ENCODE data around the gene KREMEN2. TPM values are rescaled to one million over a fixed set of nuclear protein-coding genes. Genes with fewer than 3 reads are reported as not detected.
A peak's percentile ranks its signal among the peaks of the same experiment; 100 is the strongest.

Gene KREMEN2
- total and polyA plus RNA-seq, 9 of the 15 experiments (the other 6 are each of a cell fraction or from before 2014, with no cell fraction given) = 0.04 to 7.7 (median 1.5) TPM; not detected in 1

DNA sequence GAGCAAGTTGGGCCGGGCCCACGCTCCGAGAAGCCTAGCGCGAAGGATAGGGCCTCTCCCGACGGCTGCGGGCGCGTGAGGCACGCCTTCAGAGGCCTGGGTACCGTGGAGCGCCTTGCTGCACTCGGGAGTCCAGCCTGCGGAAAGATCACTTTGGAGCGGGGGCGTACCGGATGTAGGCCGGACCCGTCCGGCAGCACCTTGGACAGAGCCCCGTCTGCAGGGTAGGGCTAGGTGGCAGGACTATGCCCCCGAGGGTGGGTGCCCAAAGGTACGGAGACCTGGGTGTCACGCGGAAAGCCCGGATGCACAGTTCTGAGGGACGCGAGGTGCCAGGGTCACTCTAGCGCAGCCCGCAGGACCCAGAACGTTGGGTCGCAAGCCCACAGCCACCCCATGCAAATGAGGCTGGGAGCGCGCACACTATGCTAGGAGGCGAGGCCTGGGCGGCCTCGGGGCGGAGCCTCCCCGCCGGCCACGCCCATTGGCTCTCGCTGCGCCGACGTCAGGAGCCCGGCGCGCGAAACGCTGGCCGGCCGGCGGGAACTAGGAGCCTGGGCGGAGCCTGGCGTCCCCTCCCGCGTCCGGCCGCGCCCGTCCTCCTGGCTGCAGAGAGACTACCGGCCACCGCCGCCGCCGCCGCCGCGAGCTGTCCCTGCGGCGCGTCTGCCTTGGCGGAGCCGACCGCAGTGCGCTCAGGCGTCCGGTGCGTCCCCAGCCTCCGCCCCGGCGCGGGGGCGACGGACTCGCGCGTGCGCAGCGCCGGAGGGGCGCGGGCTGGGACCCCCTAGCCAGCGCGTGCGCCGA is 4.9 kb downstream of the KREMEN2 start, which contains the start of gene PAQR4 (continued):
- TF ChIP-seq ZNF121 (CRISPR knock-in tag; conservative IDR thresholded peaks at IDR 0.05) = 0 out of 2 replicates have a peak, but pooled peaks have one; percentile 11
- TF ChIP-seq ZC3H11A (IDR thresholded peaks at IDR 0.05; ENCODE audit: low read depth, low read length) = no peak
- no peak for TF ChIP-seq SREBF2 (CRISPR knock-in tag; IDR thresholded peaks at IDR 0.05)
- TF ChIP-seq POLR2G (IDR thresholded peaks at IDR 0.05; ENCODE audit: low read depth, low read length) = peak; percentile 28
- peak; percentile 98 for TF ChIP-seq SAP30 (IDR thresholded peaks at IDR 0.05; ENCODE audit: borderline replicate concordance, insufficient read depth, low read depth, low read length, poor library complexity, severe bottlenecking)
- peak; percentile 59; the same call in 1 of the 2 replicates for TF ChIP-seq ZNF431 (CRISPR knock-in tag; IDR thresholded peaks at IDR 0.05)
- TF ChIP-seq, protein P1, sequence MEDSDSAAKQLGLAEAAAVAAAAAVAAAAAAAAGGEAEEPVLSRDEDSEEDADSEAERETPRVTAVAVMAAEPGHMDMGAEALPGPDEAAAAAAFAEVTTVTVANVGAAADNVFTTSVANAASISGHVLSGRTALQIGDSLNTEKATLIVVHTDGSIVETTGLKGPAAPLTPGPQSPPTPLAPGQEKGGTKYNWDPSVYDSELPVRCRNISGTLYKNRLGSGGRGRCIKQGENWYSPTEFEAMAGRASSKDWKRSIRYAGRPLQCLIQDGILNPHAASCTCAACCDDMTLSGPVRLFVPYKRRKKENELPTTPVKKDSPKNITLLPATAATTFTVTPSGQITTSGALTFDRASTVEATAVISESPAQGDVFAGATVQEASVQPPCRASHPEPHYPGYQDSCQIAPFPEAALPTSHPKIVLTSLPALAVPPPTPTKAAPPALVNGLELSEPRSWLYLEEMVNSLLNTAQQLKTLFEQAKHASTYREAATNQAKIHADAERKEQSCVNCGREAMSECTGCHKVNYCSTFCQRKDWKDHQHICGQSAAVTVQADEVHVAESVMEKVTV (CRISPR knock-in tag; IDR thresholded peaks at IDR 0.05) = no peak
- TF ChIP-seq TAF15 (IDR thresholded peaks at IDR 0.05; ENCODE audit: low read depth, low read length) = no peak
- no peak for TF ChIP-seq ZSCAN32 (CRISPR knock-in tag; IDR thresholded peaks at IDR 0.05)
- TF ChIP-seq POLR2AphosphoS5 (IDR thresholded peaks at IDR 0.05; ENCODE audit: control insufficient read depth, insufficient read depth, low read depth, low read length) = peak; percentile 37
- peak; percentile 66 for TF ChIP-seq RBFOX2 (IDR thresholded peaks at IDR 0.05; ENCODE audit: low read depth, low read length)
- no peak for TF ChIP-seq ZNF41 (CRISPR knock-in tag; conservative IDR thresholded peaks at IDR 0.05)
- TF ChIP-seq RBBP5 (IDR thresholded peaks at IDR 0.05; ENCODE audit: borderline replicate concordance, insufficient read depth, low read length, poor library complexity, severe bottlenecking) = peak; percentile 33
- no peak for TF ChIP-seq IRF9 (tag; IDR thresholded peaks at IDR 0.05)
- TF ChIP-seq DNMT1 (IDR thresholded peaks at IDR 0.05) = no peak
- TF ChIP-seq, protein P2, sequence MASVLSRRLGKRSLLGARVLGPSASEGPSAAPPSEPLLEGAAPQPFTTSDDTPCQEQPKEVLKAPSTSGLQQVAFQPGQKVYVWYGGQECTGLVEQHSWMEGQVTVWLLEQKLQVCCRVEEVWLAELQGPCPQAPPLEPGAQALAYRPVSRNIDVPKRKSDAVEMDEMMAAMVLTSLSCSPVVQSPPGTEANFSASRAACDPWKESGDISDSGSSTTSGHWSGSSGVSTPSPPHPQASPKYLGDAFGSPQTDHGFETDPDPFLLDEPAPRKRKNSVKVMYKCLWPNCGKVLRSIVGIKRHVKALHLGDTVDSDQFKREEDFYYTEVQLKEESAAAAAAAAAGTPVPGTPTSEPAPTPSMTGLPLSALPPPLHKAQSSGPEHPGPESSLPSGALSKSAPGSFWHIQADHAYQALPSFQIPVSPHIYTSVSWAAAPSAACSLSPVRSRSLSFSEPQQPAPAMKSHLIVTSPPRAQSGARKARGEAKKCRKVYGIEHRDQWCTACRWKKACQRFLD (CRISPR knock-in tag; IDR thresholded peaks at IDR 0.05) = peak; percentile 50
- no peak for TF ChIP-seq RHOXF2B (CRISPR knock-in tag; conservative IDR thresholded peaks at IDR 0.05)
- peak; percentile 33 for TF ChIP-seq MEIS2 (IDR thresholded peaks at IDR 0.05; ENCODE audit: partially characterized antibody)
- TF ChIP-seq, protein P3, sequence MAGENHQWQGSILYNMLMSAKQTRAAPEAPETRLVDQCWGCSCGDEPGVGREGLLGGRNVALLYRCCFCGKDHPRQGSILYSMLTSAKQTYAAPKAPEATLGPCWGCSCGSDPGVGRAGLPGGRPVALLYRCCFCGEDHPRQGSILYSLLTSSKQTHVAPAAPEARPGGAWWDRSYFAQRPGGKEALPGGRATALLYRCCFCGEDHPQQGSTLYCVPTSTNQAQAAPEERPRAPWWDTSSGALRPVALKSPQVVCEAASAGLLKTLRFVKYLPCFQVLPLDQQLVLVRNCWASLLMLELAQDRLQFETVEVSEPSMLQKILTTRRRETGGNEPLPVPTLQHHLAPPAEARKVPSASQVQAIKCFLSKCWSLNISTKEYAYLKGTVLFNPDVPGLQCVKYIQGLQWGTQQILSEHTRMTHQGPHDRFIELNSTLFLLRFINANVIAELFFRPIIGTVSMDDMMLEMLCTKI (IDR thresholded peaks at IDR 0.05; ENCODE audit: partially characterized antibody) = no peak
- TF ChIP-seq MIER1 (IDR thresholded peaks at IDR 0.05; ENCODE audit: low read depth) = peak; percentile 99
- TF ChIP-seq NR1H2 (CRISPR knock-in tag; IDR thresholded peaks at IDR 0.05) = peak; percentile 36; the same call in 1 of the 2 replicates
- TF ChIP-seq L3MBTL2 (IDR thresholded peaks at IDR 0.05) = peak; percentile 66

Data from K562 (cell line).